Stimulated activated CD4-positive, alpha-beta T cell treated with anti-CD3 and anti-CD28 coated beads, Interleukin-4, amount 100 ng/mL, for 1 hour (primary cell): ENCODE measurements around the gene SNRNP70.
A peak's percentile ranks its signal among the peaks of the same experiment; 100 is the strongest.
"Not testable (repeated sequence)": the region's sequence is repeated elsewhere in the genome, so short reads cannot be mapped to it uniquely, and the experiment has no call there.

ENCODE experiments used
- DNase-seq: peaks from one replicate; pipeline ENCODE4 v3.0.0-alpha.2; 2020

The SNRNP70 gene

GRCh38 chr19:49121841-49122240, 36.6 kb downstream of the SNRNP70 start:
- not testable (repeated sequence) for DNase-seq

- DNase-seq, result not testable (repeated sequence)
Observed at GRCh38 chr19:49123285-49123684, 38.0 kb downstream of the SNRNP70 start.

GRCh38 chr19:49125025-49125731, 39.9 kb downstream of the SNRNP70 start:
- DNase-seq, result no peak

GRCh38 chr19:49126575-49126974, 41.3 kb downstream of the SNRNP70 start:
- no peak for DNase-seq

- not testable (repeated sequence) for DNase-seq
Observed at GRCh38 chr19:49127225-49127624, 42.0 kb downstream of the SNRNP70 start.

- DNase-seq, result peak; percentile 93
Observed at GRCh38 chr19:49127674-49128544, 42.7 kb downstream of the SNRNP70 start.

- no peak for DNase-seq
Observed at GRCh38 chr19:49128545-49129237, 43.4 kb downstream of the SNRNP70 start.

- no peak for DNase-seq
Observed at GRCh38 chr19:49129238-49129583, 44.0 kb downstream of the SNRNP70 start.

- no peak for DNase-seq
Observed at GRCh38 chr19:49130325-49130724, 45.1 kb downstream of the SNRNP70 start.

GRCh38 chr19:49132974-49133609, 47.8 kb downstream of the SNRNP70 start:
- peak; percentile 39 for DNase-seq

- peak; percentile 60 for DNase-seq
Observed at GRCh38 chr19:49133621-49134454, 48.6 kb downstream of the SNRNP70 start.

GRCh38 chr19:49135686-49136085, 50.4 kb downstream of the SNRNP70 start:
- no peak for DNase-seq

GRCh38 chr19:49136771-49137171, 51.5 kb downstream of the SNRNP70 start:
- DNase-seq, result no peak

GRCh38 chr19:49140951-49141350, 55.7 kb downstream of the SNRNP70 start:
- no peak for DNase-seq

- no peak for DNase-seq
Observed at GRCh38 chr19:49141352-49141751, 56.1 kb downstream of the SNRNP70 start.

- DNase-seq, result peak; percentile 65
Observed at GRCh38 chr19:49142866-49143335, 57.6 kb downstream of the SNRNP70 start.

- DNase-seq, result peak; percentile 79
Observed at GRCh38 chr19:49145573-49146407, 60.5 kb downstream of the SNRNP70 start.

GRCh38 chr19:49146408-49146770, 61.1 kb downstream of the SNRNP70 start:
- not testable (repeated sequence) for DNase-seq

GRCh38 chr19:49148044-49148682, 62.9 kb downstream of the SNRNP70 start:
- DNase-seq, result no peak
